Fibroblast of skin of left biceps (primary cell): ENCODE data around the gene TSR2.
A peak's percentile ranks its signal among the peaks of the same experiment; 100 is the strongest.

Experiments
- DNase-seq, 2 experiments: peaks; one replicate each; pipeline ENCODE4 v3.0.0-alpha.2; 2013; ENCODE audit warnings: low read depth in 2 of 2

Gene TSR2, protein sequence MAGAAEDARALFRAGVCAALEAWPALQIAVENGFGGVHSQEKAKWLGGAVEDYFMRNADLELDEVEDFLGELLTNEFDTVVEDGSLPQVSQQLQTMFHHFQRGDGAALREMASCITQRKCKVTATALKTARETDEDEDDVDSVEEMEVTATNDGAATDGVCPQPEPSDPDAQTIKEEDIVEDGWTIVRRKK

GRCh38 chrX:54439960-54440871 lies at the start of gene TSR2:
Gene TSR2 (plus strand): TSS chrX:54440404. CDS start chrX:54440422, 18 bp downstream.
- DNase-seq, result peak; percentile 62 to 66

- DNase-seq, result no peak
These were observed 43.1 kb upstream of the TSR2 start for GRCh38 chrX:54397113-54397512.

DNA sequence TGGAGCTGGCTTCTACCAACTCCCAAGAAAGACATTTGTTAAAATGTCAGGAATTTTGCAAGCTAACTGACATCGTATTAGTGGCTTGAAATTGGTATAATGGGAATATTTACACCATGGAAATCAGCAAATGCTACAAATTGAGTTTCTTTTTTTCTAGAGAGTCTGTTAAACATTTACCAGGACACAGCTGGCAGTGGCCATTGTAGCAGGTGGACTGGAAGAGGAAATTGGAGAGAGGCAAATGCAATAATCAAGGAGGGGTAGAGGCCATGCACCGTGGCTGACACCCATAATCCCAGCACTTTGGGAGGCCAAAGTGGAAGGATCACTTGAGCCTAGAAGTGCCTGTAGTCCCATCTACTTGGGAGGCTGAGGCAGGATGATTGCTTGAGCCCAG lies 32.9 kb upstream of the TSR2 start:
- no peak for DNase-seq

DNA sequence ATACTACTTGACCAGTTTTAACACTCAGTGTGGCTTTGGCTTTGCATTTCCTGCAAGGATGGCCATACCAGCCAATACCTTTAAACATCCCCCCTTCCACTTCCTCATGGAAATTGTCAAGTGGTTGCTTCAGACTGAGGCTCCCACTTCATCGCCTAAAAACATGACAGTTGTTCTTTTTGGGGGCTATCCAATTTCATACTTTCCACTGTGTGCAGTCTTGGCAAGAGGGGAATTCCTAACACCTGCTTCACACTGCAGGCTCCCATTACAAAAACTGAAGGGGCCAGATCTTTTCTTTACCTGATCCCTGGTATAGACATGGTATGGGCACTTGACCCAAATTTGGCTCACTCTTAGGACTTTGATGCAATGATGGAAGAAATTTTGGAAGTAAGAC lies 28.5 kb upstream of the TSR2 start:
- no peak for DNase-seq

DNA sequence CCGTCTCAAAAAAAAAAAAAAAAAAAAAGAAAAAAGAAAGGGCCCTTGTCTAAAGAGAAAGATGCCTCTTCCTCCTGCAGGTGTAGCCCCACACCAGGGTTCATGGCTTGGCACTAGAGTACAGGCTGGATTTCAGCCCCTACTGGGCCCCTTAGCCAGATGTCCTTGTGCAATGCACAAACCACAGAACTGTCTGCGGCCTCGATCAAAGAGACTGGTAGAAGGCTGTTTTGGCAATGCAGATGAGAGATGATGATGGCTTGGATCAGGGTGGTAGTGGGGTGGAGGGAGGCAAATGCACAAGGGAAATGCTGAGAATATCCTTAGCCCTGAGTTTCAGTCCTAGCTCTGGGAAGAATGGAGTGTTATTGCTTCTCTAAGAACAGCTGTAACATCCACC lies 26.5 kb upstream of the TSR2 start:
- DNase-seq, result peak in 1 of 2 experiments; percentile 4

DNA sequence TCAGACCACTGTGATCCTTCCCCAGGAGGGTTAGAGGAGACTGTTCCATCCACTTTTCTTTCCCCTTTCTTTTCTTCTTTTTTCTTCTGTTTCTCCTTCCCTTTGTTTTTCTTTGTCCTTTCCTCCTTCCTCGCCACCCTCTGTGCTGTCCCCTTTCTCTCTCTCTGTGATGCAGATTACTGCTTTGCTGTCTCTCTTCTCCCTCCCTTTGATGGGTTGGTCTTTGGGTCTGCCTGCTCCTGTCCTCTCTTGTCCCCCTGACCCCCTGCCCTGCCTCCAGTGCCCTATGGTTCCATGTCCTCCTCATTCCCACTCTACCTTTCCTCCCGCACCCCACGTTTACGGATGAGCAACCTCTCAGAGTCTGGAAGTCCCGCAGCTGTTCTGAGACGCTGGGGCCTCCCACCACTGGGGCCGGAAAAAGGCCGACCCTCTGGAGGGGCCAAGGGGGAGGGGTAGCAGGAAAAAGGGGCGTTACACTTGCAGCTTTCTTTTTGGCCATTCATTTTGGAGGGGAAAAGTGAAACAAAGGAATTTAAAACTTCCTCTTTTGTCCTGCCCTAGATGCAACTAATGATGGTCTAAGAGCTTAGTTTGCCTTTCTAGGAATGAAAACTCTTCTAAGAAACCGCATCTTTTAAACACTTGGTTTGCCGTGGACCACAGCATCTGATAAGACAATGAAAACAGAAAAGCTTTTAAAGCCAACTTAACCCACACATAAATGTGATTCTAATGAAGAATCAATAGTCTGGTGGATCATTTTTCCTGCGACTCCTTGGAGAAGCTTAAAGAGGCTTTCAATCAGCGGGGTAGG lies 24.5 kb upstream of the TSR2 start:
- DNase-seq, result no peak

DNA sequence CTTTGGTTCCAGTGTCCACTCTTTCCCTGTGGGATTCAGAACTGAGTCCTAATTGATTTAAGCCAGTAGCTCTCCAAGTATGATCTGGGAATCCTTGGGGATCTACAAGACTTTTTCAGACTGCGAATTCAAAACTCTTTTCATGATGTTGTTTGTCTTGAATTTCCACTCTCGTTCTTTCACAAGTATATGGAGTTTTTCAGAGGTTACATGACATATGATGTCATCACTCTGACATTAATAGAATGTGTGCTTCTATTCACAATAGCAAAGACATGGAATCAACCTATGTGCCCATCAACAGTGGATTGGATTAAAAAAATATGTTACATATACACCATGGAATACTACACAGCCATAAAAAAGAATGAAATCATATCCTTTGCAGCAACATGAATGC lies 23.2 kb upstream of the TSR2 start:
- DNase-seq, result no peak

- no peak for DNase-seq
These were observed 20.5 kb upstream of the TSR2 start for GRCh38 chrX:54419559-54420302.

DNA sequence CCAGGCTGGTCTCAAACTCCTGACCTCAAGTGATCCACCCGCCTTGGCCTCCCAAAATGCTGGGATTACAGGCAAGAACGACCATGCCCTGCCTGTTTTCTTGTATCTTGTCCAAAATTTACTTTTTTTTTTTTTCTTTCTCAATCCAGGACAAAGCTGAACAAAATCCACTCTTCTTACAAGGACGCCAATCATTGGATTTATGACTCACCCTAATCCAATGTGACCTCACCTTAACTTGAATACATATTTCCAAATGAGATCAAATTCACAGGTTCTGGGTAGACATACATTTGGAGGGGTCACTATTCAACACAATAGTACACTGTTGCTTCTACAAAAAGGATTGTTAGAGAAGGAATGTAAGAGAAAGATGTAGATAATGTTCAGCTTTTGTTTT lies 18.0 kb upstream of the TSR2 start:
- DNase-seq, result no peak

DNA sequence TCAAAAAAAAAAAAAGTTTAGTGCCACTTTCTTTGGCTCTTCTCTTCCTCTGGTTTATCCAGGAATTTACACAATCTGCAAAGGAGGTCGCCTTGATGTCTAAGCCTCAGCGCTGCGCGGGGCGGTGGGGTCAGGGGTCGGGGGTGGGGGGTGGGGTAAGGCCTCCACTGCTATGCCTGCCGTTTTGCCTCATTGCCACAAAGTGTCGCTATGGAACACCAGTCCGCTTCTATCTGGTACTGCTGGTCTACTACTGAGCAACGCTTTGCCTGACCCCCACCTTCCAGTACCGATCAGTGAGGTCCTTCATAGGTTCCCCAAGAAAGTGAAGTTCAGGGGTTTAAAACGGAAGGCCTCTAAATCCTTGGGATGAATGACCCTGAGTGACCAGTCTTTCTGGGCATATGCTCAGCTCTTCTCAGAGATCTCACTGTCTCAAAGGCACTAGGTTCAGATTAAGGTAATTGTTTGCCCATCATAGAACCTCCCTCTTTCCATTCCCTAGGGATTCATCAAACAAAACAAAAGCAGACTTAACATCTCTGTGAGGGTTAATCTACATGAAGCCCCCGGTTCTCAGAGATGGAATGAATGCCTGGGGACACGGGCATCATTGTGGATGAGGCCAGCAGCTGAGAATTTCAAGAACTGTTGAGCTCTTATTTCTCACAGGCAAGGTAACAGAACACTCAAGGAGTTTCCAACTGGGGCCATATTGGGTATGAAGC lies 16.9 kb upstream of the TSR2 start:
- no peak for DNase-seq

GRCh38 chrX:54427837-54428424 lies 12.3 kb upstream of the TSR2 start:
- DNase-seq, result no peak

GRCh38 chrX:54430519-54430918 lies 9.7 kb upstream of the TSR2 start:
- no peak for DNase-seq

- DNase-seq, result no peak
These were observed 5.1 kb upstream of the TSR2 start for GRCh38 chrX:54435121-54435520.

DNA sequence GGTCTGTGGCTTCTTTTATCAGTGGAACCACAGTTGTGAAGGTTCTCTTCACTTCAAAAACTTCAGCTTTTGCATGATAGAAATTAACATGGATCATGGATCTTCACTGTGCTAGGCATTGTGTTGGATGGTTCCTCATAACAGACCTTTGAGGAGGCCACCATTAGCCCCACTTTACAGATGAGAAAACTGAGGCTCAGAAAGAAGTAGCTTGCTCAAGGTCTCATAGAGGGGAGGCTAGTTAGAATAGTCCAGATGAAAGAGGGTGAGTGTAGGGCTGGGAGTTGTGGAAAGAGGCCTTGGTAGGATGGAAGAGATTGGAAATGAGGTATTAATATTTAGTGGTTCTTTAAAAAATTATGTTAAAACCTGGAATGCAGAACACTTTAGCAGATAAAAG lies 2.6 kb downstream of the TSR2 start:
- DNase-seq, result no peak

- no peak for DNase-seq
These were observed 4.5 kb downstream of the TSR2 start for GRCh38 chrX:54444752-54445151.

DNA sequence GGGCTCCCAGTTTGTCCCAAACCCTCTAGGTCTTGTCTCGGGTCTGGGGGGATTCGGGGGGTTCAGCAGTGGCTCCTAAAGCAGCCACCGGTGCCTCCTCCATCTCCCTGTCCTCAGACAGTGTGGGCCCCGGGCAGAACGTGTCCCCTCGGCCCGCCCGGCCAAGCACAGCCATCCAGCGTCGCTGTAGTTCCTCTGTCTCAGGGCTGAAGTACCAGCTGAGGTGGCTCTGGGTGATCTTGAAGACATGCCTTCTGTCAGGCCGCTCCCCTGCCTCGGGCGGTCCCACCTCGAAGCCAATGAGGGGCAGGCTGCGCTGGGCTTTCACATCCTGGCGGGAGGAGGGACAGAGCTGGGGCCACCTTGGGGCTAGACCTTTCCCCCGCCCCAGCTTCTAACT lies 5.9 kb downstream of the TSR2 start:
- no peak for DNase-seq

DNA sequence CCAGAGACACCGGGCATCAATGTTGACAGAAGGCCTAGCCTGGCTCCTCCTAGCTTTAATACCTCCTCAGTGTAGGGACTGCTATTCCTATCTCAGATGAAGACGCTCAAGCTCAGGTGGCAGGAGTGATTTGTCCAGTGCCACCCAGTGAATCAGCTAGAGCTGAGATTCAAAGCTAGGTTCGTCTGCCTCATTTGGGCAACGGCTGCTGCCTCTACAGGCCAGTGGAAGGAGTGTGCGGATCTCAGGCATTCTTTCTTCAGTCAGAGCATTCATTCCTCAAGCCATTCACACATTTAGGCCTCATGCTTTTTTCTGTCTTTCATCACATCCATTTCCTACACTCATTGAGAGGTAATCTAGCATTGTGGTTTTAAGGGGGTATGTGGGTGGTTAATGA lies 7.3 kb downstream of the TSR2 start:
- DNase-seq, result no peak

DNA sequence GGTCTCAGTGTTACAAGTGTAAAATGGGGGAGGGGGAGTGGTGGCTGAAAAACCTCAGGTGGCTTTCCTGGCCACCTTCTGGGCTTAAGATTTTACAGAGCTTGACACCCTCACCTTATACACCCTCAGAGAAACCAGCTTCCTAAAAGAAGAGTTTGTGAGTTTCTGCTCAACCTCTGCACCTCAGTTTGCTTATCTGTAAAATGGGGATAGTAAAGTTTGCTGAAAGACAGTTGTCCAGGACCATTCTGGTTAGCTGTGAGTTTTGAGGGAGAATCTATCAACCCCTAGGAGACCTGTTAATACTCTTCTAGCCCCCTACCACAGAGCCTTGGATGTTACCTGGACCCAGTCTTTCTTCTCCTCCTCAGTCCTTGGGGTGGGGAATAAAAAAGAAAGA lies 9.7 kb downstream of the TSR2 start:
- DNase-seq, result no peak

DNA sequence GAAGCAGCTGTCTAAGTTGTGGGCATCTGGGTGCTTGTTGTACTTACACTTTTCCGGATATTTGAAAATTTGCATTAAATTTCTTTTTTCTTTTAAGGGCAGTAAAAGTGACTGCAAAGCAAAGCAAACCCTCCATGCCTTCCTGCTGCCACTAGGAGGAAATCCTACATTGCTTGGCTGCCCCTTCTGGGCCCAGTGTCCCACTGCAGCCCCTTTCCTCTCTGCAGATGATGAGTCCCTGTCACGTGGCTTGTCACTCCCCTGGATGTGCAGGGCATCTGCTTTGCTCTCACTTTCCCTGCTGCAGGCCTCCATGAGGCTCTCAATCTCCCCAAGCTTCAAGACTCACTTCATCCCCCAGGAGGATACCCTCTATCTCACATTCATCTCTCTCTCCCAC lies 12.7 kb downstream of the TSR2 start:
- DNase-seq, result no peak

- no peak for DNase-seq
These were observed 30.0 kb downstream of the TSR2 start for GRCh38 chrX:54470054-54470760.
